KMS-11 (cell line): Measurements from ENCODE around the gene TNFRSF21.

ENCODE experiments used
- H2AFZ ChIP-seq: fragments of 200-600 bp; sonication (generic); 2 replicates; pipeline ENCODE4 v1.6.1; 2016; ENCODE audit warnings: antibody characterized with exemption, mixed run types, low read depth
- H3K27ac ChIP-seq: fragments of 200-600 bp; sonication (generic); 2 replicates; pipeline ENCODE4 v1.6.1; 2016; ENCODE audit warnings: mild to moderate bottlenecking, mixed run types
- H3K27me3 ChIP-seq: fragments of 200-600 bp; sonication (generic); 2 replicates; pipeline ENCODE4 v1.6.1; 2017; ENCODE audit warnings: mild to moderate bottlenecking, low read depth, mixed run types, moderate library complexity; ENCODE audit not compliant: insufficient read depth
- H3K36me3 ChIP-seq: fragments of 200-600 bp; sonication (generic); 2 replicates; pipeline ENCODE4 v1.6.1; 2017; ENCODE audit warnings: mild to moderate bottlenecking, mixed run types; ENCODE audit not compliant: insufficient read depth
- H3K4me1 ChIP-seq: fragments of 200-600 bp; sonication (generic); 2 replicates; pipeline ENCODE4 v1.6.1; 2016; ENCODE audit warnings: mild to moderate bottlenecking, low read depth, mixed run types; ENCODE audit not compliant: poor library complexity, severe bottlenecking
- H3K4me2 ChIP-seq: fragments of 200-600 bp; sonication (generic); 2 replicates; pipeline ENCODE4 v1.7.0; 2016; ENCODE audit warnings: mild to moderate bottlenecking, mixed run types
- H3K4me3 ChIP-seq: fragments of 200-600 bp; sonication (generic); IDR thresholded peaks from 2 replicates; pipeline ENCODE4 v1.6.1; 2017; ENCODE audit warnings: low read depth, low read length, mixed read lengths; ENCODE audit not compliant: insufficient read depth
- H3K79me2 ChIP-seq: fragments of 200-600 bp; sonication (generic); 2 replicates; pipeline ENCODE4 v1.6.1; 2016; ENCODE audit warnings: low read depth, mixed run types; ENCODE audit not compliant: insufficient read depth
- H3K9ac ChIP-seq: fragments of 200-600 bp; sonication (generic); 2 replicates; pipeline ENCODE4 v1.6.1; 2016; ENCODE audit warnings: mild to moderate bottlenecking, mixed run types
- H4K20me1 ChIP-seq: fragments of 200-600 bp; sonication (generic); 2 replicates; pipeline ENCODE4 v1.6.1; 2016; ENCODE audit warnings: mild to moderate bottlenecking, mixed run types; ENCODE audit not compliant: insufficient read depth
- TF ChIP-seq, protein P1 (sequence below): fragments of 200-600 bp; sonication (generic); conservative IDR thresholded peaks from 2 replicates; pipeline ENCODE4 v1.6.1; 2017; ENCODE audit warnings: low read depth, mild to moderate bottlenecking, antibody characterized with exemption, low read length, moderate library complexity, mixed read lengths

The TNFRSF21 gene

DNA sequence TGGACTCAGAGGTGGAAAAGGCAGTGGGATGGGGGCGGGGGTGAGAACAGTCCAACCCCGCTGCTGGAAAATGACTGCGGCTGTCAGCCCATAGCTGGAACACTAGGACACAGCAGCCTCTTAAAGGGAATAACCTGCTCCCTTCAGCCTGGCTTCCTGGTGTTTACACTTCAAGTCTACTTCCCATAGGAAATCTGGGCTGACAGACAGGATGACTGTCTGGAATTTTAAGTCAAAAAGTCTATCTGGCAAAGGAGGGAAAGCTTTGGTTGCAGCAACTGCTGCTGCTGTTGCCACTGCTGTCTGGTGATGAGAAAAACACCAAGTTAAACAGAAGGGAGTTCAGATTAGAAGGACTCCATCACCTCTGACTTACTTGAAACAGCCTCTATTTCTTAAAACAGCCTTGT, 44.9 kb downstream of the TNFRSF21 start:
- H3K79me2 ChIP-seq: no peaks in the 10 kb centered on the region
- H3K27ac ChIP-seq: no peak overlapping the region
- no peaks in the 10 kb centered on the region for H3K36me3 ChIP-seq
- no peak overlapping the region for H3K4me3 ChIP-seq
- no peaks in the 10 kb centered on the region for H4K20me1 ChIP-seq
- H3K4me2 ChIP-seq: no peak overlapping the region
- no peaks in the 10 kb centered on the region for H3K27me3 ChIP-seq
- H3K9ac ChIP-seq: no peak overlapping the region
- H2AFZ ChIP-seq: no peak overlapping the region
- TF ChIP-seq, protein P1, sequence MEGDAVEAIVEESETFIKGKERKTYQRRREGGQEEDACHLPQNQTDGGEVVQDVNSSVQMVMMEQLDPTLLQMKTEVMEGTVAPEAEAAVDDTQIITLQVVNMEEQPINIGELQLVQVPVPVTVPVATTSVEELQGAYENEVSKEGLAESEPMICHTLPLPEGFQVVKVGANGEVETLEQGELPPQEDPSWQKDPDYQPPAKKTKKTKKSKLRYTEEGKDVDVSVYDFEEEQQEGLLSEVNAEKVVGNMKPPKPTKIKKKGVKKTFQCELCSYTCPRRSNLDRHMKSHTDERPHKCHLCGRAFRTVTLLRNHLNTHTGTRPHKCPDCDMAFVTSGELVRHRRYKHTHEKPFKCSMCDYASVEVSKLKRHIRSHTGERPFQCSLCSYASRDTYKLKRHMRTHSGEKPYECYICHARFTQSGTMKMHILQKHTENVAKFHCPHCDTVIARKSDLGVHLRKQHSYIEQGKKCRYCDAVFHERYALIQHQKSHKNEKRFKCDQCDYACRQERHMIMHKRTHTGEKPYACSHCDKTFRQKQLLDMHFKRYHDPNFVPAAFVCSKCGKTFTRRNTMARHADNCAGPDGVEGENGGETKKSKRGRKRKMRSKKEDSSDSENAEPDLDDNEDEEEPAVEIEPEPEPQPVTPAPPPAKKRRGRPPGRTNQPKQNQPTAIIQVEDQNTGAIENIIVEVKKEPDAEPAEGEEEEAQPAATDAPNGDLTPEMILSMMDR: no peak
- H3K4me1 ChIP-seq: no peaks in the 10 kb centered on the region

- H3K4me1 ChIP-seq: peaks cover 9% of the 10 kb centered on the region
- no peaks in the 10 kb centered on the region for H4K20me1 ChIP-seq
- no peak overlapping the region for H3K9ac ChIP-seq
- H3K4me3 ChIP-seq: no peak overlapping the region
- no peaks in the 10 kb centered on the region for H3K36me3 ChIP-seq
- H2AFZ ChIP-seq: no peak overlapping the region
- no peak overlapping the region for H3K27ac ChIP-seq
- TF ChIP-seq, protein P1: no peak
- H3K4me2 ChIP-seq: no peak overlapping the region
- H3K79me2 ChIP-seq: no peaks in the 10 kb centered on the region
- no peaks in the 10 kb centered on the region for H3K27me3 ChIP-seq
Measured at GRCh38 chr6:47263268-47263667, 46.4 kb downstream of the TNFRSF21 start.

- no peaks in the 10 kb centered on the region for H3K36me3 ChIP-seq
- no peaks in the 10 kb centered on the region for H3K79me2 ChIP-seq
- TF ChIP-seq, protein P1: no peak
- no peak overlapping the region for H3K27ac ChIP-seq
- H3K27me3 ChIP-seq: no peaks in the 10 kb centered on the region
- no peaks in the 10 kb centered on the region for H4K20me1 ChIP-seq
- H2AFZ ChIP-seq: no peak overlapping the region
- peaks cover 9% of the 10 kb centered on the region for H3K4me1 ChIP-seq
- H3K9ac ChIP-seq: no peak overlapping the region
- no peak overlapping the region for H3K4me3 ChIP-seq
- H3K4me2 ChIP-seq: no peak overlapping the region
Measured at GRCh38 chr6:47262231-47262630, 47.5 kb downstream of the TNFRSF21 start.

GRCh38 chr6:47261191-47261590, 48.5 kb downstream of the TNFRSF21 start:
- Histone ChIP-seq H3K4me3 (no peak overlapping the region), H3K4me2 (no peak overlapping the region), H3K27ac (no peak overlapping the region), H2AFZ (no peak overlapping the region), H3K9ac (no peak overlapping the region), H3K79me2 (no peaks in the 10 kb centered on the region), H4K20me1 (no peaks in the 10 kb centered on the region), H3K36me3 (no peaks in the 10 kb centered on the region), H3K27me3 (no peaks in the 10 kb centered on the region), H3K4me1 (peaks cover 9% of the 10 kb centered on the region)
- TF ChIP-seq, protein P1: no peak
